Measurements from ENCODE around the gene ZNF648.

GRCh38 chr1:182060877-182061276 lies 635 bp downstream of the ZNF648 start:
- no peak for TF ChIP-seq CTCF (IDR thresholded peaks at IDR 0.05)
- TF ChIP-seq POLR2A (IDR thresholded peaks at IDR 0.05): no peak
